GM23338 (cell line): ENCODE results near the gene RPTOR. TPM values are rescaled to one million over a fixed set of nuclear protein-coding genes. Genes with fewer than 3 reads are reported as not detected.

Experiments
- ATAC-seq: fragments of 200-7000 bp; cut with Tn5 transposase; 3 replicates; pipeline ENCODE4 v1.9.1; 2020
- DNase-seq: peaks from one replicate; pipeline ENCODE4 v3.0.0-alpha.2; 2015; ENCODE audit warnings: low spot score
- H2AFZ ChIP-seq: fragments of 200-600 bp; sonication (generic); 2 replicates; pipeline ENCODE4 v1.8.0; 2016; ENCODE audit warnings: antibody characterized with exemption, mild to moderate bottlenecking, moderate library complexity
- H3F3A ChIP-seq: fragments of 200-600 bp; sonication (generic); replicated peaks from 2 replicates; pipeline ENCODE4 v1.8.0; 2017; ENCODE audit warnings: antibody characterized with exemption, mixed run types, low read depth
- H3K27ac ChIP-seq: fragments of 200-600 bp; sonication (generic); 2 replicates; pipeline ENCODE4 v1.6.1; 2016; ENCODE audit warnings: low read depth
- H3K27me3 ChIP-seq: fragments of 200-600 bp; sonication (generic); 2 replicates; pipeline ENCODE4 v1.8.0; 2016; ENCODE audit warnings: mild to moderate bottlenecking, mixed run types, moderate library complexity; ENCODE audit not compliant: insufficient read depth
- H3K36me3 ChIP-seq: fragments of 200-600 bp; sonication (generic); 2 replicates; pipeline ENCODE4 v1.8.0; 2016; ENCODE audit warnings: mild to moderate bottlenecking; ENCODE audit not compliant: insufficient read depth
- H3K4me1 ChIP-seq: fragments of 200-600 bp; sonication (generic); 2 replicates; pipeline ENCODE4 v1.8.0; 2016; ENCODE audit warnings: mild to moderate bottlenecking, moderate library complexity; ENCODE audit not compliant: insufficient read depth
- H3K4me2 ChIP-seq: fragments of 200-600 bp; sonication (generic); 2 replicates; pipeline ENCODE4 v1.7.1; 2017; ENCODE audit warnings: mixed run types
- H3K4me3 ChIP-seq: fragments of 200-600 bp; sonication (generic); 2 replicates; pipeline ENCODE4 v1.6.1; 2016; ENCODE audit warnings: mixed run types
- H3K79me2 ChIP-seq: fragments of 200-600 bp; sonication (generic); replicated peaks from 2 replicates; pipeline ENCODE4 v1.8.0; 2017; ENCODE audit warnings: mild to moderate bottlenecking; ENCODE audit not compliant: insufficient read depth
- H3K9me2 ChIP-seq: fragments of 200-600 bp; sonication (generic); 2 replicates; pipeline ENCODE4 v1.8.0; 2017; ENCODE audit not compliant: insufficient read depth
- H4K20me1 ChIP-seq: fragments of 200-600 bp; sonication (generic); replicated peaks from 2 replicates; pipeline ENCODE4 v1.8.0; 2017; ENCODE audit warnings: mild to moderate bottlenecking; ENCODE audit not compliant: insufficient read depth
- H3K27ac Mint-ChIP-seq: 2 replicates; pipeline ENCODE4 v1.8.0; 2020; ENCODE audit warnings: inconsistent platforms, mild to moderate bottlenecking, moderate library complexity, mixed read lengths
- H3K27me3 Mint-ChIP-seq: 3 replicates; pipeline ENCODE4 v1.8.0; 2022; ENCODE audit warnings: low read depth, mild to moderate bottlenecking, moderate library complexity, mixed read lengths, inconsistent platforms; ENCODE audit not compliant: insufficient read depth, poor library complexity
- H3K36me3 Mint-ChIP-seq: 3 replicates; pipeline ENCODE4 v1.8.0; 2021; ENCODE audit warnings: low read depth, mild to moderate bottlenecking, inconsistent platforms, moderate library complexity, mixed read lengths
- H3K4me1 Mint-ChIP-seq: 3 replicates; pipeline ENCODE4 v1.8.0; 2020; ENCODE audit warnings: mild to moderate bottlenecking, inconsistent platforms, mixed read lengths
- H3K4me3 Mint-ChIP-seq: 3 replicates; pipeline ENCODE4 v1.8.0; 2021; ENCODE audit warnings: moderate library complexity, mild to moderate bottlenecking, inconsistent platforms, mixed read lengths
- H3K9me3 Mint-ChIP-seq: 3 replicates; pipeline ENCODE4 v1.8.0; 2020; ENCODE audit warnings: moderate library complexity, mild to moderate bottlenecking, inconsistent platforms, mixed read lengths
- EZH2 ChIP-seq: fragments of 200-600 bp; sonication (generic); IDR thresholded peaks from one replicate; pipeline ENCODE4 v1.8.0; 2017; ENCODE audit warnings: antibody characterized with exemption, mild to moderate bottlenecking, low read depth; ENCODE audit not compliant: unreplicated experiment
- EZH2phosphoT487 ChIP-seq: fragments of 200-600 bp; sonication (generic); IDR thresholded peaks from one replicate; pipeline ENCODE4 v1.8.1; 2018; ENCODE audit warnings: antibody characterized with exemption; ENCODE audit not compliant: unreplicated experiment
- POLR2AphosphoS5 ChIP-seq: IDR thresholded peaks from 2 replicates; pipeline ENCODE4 v1.6.1; 2016; ENCODE audit warnings: antibody characterized with exemption, low read depth
- STAT1 ChIP-seq: IDR thresholded peaks from one replicate; pipeline ENCODE4 v1.6.1; 2016; ENCODE audit warnings: antibody characterized with exemption; ENCODE audit not compliant: unreplicated experiment
- ZNF114 ChIP-seq: fragments of 250-450 bp; sonication (Bioruptor Pico); IDR thresholded peaks from 2 replicates; pipeline ENCODE4 v1.5.0; 2020; ENCODE audit warnings: mild to moderate bottlenecking, moderate library complexity
- polyA plus RNA-seq: library from polyadenylated mRNA; unstranded; fragments of >200 nt; fragmentation: Nextera tagmentation; extraction: Ambion mirVana; gene quantifications from 2 replicates; pipeline ENCODE4 v1.2.1, GENCODE V29; 2016
- total RNA-seq: library from RNA; depleted of rRNA; stranded (reverse); fragments of >200 nt; shearing (Covaris generic); gene quantifications from 2 replicates; pipeline ENCODE4 v1.2.3, GENCODE V29; 2014
- TF ChIP-seq, protein P1 (sequence below): IDR thresholded peaks from 2 replicates; pipeline ENCODE4 v1.6.1; 2016; ENCODE audit warnings: antibody characterized with exemption
- TF ChIP-seq, protein P2 (sequence below): fragments of 250-450 bp; sonication (Bioruptor Pico); IDR thresholded peaks from 2 replicates; pipeline ENCODE4 v1.5.0; 2020; ENCODE audit warnings: mild to moderate bottlenecking, moderate library complexity
- TF ChIP-seq, protein P3 (sequence below): IDR thresholded peaks from one replicate; pipeline ENCODE4 v1.6.1; 2018; ENCODE audit warnings: antibody characterized with exemption; ENCODE audit not compliant: unreplicated experiment
- TF ChIP-seq, protein P4 (sequence below), 2 experiments: fragments of 200-600 bp in 1 of 2; sonication (generic) in 1 of 2; conservative IDR thresholded peaks; 2 replicates each; pipeline versions ENCODE4 v1.5.1 to v1.6.1; 2016 to 2017; ENCODE audit warnings: antibody characterized with exemption in 2 of 2, low read depth in 2 of 2, mild to moderate bottlenecking in 2 of 2, moderate library complexity in 1 of 2

Gene RPTOR
- total and polyA plus RNA-seq, 2 experiments from 2014 or later: 9.5 to 38.0 TPM

DNA sequence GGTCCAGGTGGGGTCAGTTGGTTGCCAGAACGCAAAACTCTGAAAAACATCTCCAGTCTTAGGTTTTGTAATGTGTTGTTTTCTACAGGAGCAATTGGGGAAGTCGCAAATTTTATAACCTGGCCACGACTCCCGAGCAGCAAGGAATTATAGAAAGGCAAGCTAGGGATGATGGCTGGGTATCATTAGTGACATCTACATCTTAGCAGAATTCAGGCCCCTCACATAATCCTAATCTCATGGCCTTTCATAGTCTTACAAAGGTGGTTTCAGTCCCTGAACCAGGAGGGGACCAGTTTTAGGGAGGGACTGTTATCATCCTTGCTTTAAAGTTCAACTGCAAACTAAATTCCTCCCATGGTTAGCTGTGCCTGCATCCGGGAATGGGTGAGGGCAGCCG lies 117.9 kb downstream of the RPTOR start:
- no peak overlapping the region for H3K4me2 ChIP-seq
- Mint-ChIP-seq H3K27me3 (peaks cover 8% of the 10 kb centered on the region), H3K27ac (0 out of 2 replicates have a peak overlapping the region, but pooled peaks have one; percentile 39), H3K9me3 (no peaks in the 10 kb centered on the region; the same call in 2 of the 3 replicates), H3K36me3 (no peaks in the 10 kb centered on the region), H3K4me3 (no peak overlapping the region), H3K4me1 (peaks cover 52% of the 10 kb centered on the region)
- TF ChIP-seq, protein P1, sequence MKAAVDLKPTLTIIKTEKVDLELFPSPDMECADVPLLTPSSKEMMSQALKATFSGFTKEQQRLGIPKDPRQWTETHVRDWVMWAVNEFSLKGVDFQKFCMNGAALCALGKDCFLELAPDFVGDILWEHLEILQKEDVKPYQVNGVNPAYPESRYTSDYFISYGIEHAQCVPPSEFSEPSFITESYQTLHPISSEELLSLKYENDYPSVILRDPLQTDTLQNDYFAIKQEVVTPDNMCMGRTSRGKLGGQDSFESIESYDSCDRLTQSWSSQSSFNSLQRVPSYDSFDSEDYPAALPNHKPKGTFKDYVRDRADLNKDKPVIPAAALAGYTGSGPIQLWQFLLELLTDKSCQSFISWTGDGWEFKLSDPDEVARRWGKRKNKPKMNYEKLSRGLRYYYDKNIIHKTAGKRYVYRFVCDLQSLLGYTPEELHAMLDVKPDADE: no peak
- no peak for TF ChIP-seq EZH2
- TF ChIP-seq EZH2phosphoT487: no peak
- TF ChIP-seq, protein P2, sequence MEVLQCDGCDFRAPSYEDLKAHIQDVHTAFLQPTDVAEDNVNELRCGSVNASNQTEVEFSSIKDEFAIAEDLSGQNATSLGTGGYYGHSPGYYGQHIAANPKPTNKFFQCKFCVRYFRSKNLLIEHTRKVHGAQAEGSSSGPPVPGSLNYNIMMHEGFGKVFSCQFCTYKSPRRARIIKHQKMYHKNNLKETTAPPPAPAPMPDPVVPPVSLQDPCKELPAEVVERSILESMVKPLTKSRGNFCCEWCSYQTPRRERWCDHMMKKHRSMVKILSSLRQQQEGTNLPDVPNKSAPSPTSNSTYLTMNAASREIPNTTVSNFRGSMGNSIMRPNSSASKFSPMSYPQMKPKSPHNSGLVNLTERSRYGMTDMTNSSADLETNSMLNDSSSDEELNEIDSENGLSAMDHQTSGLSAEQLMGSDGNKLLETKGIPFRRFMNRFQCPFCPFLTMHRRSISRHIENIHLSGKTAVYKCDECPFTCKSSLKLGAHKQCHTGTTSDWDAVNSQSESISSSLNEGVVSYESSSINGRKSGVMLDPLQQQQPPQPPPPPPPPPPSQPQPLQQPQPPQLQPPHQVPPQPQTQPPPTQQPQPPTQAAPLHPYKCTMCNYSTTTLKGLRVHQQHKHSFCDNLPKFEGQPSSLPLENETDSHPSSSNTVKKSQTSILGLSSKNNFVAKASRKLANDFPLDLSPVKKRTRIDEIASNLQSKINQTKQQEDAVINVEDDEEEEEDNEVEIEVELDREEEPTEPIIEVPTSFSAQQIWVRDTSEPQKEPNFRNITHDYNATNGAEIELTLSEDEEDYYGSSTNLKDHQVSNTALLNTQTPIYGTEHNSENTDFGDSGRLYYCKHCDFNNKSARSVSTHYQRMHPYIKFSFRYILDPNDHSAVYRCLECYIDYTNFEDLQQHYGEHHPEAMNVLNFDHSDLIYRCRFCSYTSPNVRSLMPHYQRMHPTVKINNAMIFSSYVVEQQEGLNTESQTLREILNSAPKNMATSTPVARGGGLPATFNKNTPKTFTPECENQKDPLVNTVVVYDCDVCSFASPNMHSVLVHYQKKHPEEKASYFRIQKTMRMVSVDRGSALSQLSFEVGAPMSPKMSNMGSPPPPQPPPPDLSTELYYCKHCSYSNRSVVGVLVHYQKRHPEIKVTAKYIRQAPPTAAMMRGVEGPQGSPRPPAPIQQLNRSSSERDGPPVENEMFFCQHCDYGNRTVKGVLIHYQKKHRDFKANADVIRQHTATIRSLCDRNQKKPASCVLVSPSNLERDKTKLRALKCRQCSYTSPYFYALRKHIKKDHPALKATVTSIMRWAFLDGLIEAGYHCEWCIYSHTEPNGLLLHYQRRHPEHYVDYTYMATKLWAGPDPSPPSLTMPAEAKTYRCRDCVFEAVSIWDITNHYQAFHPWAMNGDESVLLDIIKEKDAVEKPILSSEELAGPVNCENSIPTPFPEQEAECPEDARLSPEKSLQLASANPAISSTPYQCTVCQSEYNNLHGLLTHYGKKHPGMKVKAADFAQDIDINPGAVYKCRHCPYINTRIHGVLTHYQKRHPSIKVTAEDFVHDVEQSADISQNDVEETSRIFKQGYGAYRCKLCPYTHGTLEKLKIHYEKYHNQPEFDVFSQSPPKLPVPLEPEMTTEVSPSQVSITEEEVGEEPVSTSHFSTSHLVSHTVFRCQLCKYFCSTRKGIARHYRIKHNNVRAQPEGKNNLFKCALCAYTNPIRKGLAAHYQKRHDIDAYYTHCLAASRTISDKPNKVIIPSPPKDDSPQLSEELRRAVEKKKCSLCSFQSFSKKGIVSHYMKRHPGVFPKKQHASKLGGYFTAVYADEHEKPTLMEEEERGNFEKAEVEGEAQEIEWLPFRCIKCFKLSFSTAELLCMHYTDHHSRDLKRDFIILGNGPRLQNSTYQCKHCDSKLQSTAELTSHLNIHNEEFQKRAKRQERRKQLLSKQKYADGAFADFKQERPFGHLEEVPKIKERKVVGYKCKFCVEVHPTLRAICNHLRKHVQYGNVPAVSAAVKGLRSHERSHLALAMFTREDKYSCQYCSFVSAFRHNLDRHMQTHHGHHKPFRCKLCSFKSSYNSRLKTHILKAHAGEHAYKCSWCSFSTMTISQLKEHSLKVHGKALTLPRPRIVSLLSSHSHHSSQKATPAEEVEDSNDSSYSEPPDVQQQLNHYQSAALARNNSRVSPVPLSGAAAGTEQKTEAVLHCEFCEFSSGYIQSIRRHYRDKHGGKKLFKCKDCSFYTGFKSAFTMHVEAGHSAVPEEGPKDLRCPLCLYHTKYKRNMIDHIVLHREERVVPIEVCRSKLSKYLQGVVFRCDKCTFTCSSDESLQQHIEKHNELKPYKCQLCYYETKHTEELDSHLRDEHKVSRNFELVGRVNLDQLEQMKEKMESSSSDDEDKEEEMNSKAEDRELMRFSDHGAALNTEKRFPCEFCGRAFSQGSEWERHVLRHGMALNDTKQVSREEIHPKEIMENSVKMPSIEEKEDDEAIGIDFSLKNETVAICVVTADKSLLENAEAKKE (CRISPR knock-in tag): no peak
- H3K27me3 ChIP-seq: no peaks in the 10 kb centered on the region
- no peak overlapping the region for H3K4me3 ChIP-seq
- H2AFZ ChIP-seq: no peak overlapping the region
- peaks cover 19% of the 10 kb centered on the region for H3K4me1 ChIP-seq
- no peaks in the 10 kb centered on the region for H3K9me2 ChIP-seq
- ATAC-seq (no peak), DNase-seq (no peak)
- peaks cover 85% of the 10 kb centered on the region for H3K79me2 ChIP-seq
- H3K36me3 ChIP-seq: no peaks in the 10 kb centered on the region
- no peak overlapping the region for H3K27ac ChIP-seq
- no peaks in the 10 kb centered on the region for H3F3A ChIP-seq
- H4K20me1 ChIP-seq: peaks cover 4% of the 10 kb centered on the region; the same call in 1 of the 2 replicates

DNA sequence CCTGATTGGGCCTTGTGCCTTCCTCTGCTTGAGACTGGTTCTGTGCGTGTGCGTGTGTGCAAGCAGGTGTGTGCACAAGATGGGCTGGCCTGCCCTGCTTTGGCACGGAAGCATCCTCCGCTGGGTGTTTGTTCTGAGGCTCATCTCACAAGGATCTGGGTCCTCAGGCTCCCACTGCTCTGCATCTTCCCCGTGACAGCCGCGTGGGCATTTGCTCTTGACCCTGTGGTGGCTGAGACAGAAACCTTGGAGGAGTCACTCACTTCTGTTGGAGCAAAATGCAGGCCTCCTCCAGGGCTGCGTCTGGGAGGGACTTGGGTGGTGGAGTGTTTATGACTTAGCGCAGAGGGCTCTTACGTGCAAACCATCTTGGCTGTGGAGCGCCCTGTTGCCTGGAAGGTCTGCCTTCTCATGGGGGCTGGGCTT lies 119.2 kb downstream of the RPTOR start:
- DNase-seq: no peak
- Mint-ChIP-seq H3K4me3 (no peak overlapping the region), H3K4me1 (peaks cover 58% of the 10 kb centered on the region), H3K36me3 (no peaks in the 10 kb centered on the region), H3K27me3 (peaks cover 10% of the 10 kb centered on the region), H3K27ac (no peak overlapping the region), H3K9me3 (no peaks in the 10 kb centered on the region; the same call in 2 of the 3 replicates)
- Histone ChIP-seq H3K79me2 (peaks cover 82% of the 10 kb centered on the region), H3K4me2 (peak overlapping the region; percentile 48; the same call in 1 of the 2 replicates), H3K9me2 (no peaks in the 10 kb centered on the region), H4K20me1 (peaks cover 10% of the 10 kb centered on the region), H3K27me3 (no peaks in the 10 kb centered on the region), H3K4me3 (no peak overlapping the region), H3K36me3 (no peaks in the 10 kb centered on the region), H2AFZ (no peak overlapping the region), H3K27ac (0 out of 2 replicates have a peak overlapping the region, but pooled peaks have one; percentile 32), H3F3A (no peaks in the 10 kb centered on the region), H3K4me1 (peaks cover 19% of the 10 kb centered on the region)
- peak; percentile 18 for ATAC-seq
- TF ChIP-seq, protein P3, sequence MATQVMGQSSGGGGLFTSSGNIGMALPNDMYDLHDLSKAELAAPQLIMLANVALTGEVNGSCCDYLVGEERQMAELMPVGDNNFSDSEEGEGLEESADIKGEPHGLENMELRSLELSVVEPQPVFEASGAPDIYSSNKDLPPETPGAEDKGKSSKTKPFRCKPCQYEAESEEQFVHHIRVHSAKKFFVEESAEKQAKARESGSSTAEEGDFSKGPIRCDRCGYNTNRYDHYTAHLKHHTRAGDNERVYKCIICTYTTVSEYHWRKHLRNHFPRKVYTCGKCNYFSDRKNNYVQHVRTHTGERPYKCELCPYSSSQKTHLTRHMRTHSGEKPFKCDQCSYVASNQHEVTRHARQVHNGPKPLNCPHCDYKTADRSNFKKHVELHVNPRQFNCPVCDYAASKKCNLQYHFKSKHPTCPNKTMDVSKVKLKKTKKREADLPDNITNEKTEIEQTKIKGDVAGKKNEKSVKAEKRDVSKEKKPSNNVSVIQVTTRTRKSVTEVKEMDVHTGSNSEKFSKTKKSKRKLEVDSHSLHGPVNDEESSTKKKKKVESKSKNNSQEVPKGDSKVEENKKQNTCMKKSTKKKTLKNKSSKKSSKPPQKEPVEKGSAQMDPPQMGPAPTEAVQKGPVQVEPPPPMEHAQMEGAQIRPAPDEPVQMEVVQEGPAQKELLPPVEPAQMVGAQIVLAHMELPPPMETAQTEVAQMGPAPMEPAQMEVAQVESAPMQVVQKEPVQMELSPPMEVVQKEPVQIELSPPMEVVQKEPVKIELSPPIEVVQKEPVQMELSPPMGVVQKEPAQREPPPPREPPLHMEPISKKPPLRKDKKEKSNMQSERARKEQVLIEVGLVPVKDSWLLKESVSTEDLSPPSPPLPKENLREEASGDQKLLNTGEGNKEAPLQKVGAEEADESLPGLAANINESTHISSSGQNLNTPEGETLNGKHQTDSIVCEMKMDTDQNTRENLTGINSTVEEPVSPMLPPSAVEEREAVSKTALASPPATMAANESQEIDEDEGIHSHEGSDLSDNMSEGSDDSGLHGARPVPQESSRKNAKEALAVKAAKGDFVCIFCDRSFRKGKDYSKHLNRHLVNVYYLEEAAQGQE: no peak
- no peak for TF ChIP-seq STAT1
- no peak for TF ChIP-seq ZNF114
- TF ChIP-seq, protein P4, sequence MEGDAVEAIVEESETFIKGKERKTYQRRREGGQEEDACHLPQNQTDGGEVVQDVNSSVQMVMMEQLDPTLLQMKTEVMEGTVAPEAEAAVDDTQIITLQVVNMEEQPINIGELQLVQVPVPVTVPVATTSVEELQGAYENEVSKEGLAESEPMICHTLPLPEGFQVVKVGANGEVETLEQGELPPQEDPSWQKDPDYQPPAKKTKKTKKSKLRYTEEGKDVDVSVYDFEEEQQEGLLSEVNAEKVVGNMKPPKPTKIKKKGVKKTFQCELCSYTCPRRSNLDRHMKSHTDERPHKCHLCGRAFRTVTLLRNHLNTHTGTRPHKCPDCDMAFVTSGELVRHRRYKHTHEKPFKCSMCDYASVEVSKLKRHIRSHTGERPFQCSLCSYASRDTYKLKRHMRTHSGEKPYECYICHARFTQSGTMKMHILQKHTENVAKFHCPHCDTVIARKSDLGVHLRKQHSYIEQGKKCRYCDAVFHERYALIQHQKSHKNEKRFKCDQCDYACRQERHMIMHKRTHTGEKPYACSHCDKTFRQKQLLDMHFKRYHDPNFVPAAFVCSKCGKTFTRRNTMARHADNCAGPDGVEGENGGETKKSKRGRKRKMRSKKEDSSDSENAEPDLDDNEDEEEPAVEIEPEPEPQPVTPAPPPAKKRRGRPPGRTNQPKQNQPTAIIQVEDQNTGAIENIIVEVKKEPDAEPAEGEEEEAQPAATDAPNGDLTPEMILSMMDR (conservative IDR thresholded peaks at IDR 0.05; ENCODE audit: low read depth in 2 of 2): no peak
- TF ChIP-seq POLR2AphosphoS5: no peak
- TF ChIP-seq EZH2: no peak
